Measurements from ENCODE around the gene MCM10. TPM values are rescaled to one million over a fixed set of nuclear protein-coding genes. Genes with fewer than 3 reads are reported as not detected.
A peak's percentile ranks its signal among the peaks of the same experiment; 100 is the strongest.

Gene MCM10
- total RNA-seq, 1 donor from 2014 or later = 13.2 TPM

- no peak for DNase-seq (ENCODE audit: extremely low read depth, low read depth, low spot score)
These were observed 2.5 kb downstream of the MCM10 start for GRCh38 chr10:13163859-13164258.

DNA sequence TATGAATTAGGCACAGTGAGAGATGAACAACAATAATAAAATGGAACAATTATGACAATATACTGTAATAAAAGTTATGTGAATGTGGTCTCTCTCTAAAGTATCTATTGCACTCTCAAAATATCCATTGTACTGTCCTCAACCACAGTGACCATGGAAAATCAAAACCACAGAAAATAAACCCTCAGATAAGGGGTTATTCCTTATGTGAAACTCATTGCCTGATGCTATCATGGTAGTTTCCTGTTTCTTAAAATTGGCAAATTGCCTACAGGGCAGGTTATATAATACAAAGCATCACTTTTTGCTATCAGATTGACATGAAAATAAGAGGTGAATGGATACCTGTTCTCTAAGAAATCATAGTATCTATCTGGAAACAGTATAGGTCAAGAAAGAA lies 3.8 kb downstream of the MCM10 start:
- DNase-seq (ENCODE audit: extremely low read depth, low read depth, low spot score) = no peak

- no peak for DNase-seq (ENCODE audit: extremely low read depth, low read depth, low spot score)
These were observed 6.2 kb downstream of the MCM10 start for GRCh38 chr10:13167568-13167967.

DNA sequence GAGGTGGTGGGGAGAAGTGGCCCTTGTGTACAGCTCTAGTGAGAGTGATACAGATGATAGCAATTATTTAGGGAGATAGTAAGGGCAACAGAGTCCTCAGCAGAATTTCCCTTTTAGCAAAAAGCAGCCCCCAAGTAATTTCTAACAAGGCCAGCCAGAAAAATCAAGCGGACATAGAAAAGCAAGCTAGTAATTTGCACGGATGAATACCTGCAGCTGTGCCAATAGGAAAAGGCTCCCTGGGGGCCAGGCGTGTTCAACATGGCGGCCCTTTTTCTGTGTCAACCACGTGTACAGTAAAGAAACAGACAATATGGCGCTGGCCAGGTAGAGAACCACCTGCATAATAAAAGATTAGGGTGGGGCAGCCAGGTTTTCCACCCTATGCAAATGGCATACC lies 7.4 kb downstream of the MCM10 start:
- no peak for DNase-seq (ENCODE audit: extremely low read depth, low read depth, low spot score)

GRCh38 chr10:13173616-13174015 lies 12.3 kb downstream of the MCM10 start:
- no peak for DNase-seq (ENCODE audit: extremely low read depth, low read depth, low spot score)

DNA sequence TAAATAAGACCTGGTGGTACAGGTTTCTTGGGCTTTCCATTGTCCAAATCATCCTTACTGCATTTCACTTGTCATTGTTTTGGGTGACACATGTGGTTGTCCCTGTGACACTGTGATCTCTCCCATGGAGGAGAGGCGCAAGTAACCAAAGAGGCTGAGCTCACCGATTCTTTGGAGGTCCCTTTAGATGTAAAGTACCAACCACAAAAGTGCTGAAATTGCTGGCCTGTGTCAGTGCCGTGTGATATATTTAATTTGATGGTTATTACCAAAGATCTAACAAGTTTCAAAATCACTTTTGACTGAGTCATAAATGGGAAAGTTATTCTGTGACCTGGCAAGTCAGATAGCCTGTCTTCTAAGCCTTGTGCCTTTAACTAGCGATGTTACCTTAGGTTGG lies 19.4 kb downstream of the MCM10 start:
- no peak for DNase-seq (ENCODE audit: extremely low read depth, low read depth, low spot score)

GRCh38 chr10:13182424-13182823 lies 21.1 kb downstream of the MCM10 start:
- no peak for DNase-seq (ENCODE audit: extremely low read depth, low read depth, low spot score)

DNA sequence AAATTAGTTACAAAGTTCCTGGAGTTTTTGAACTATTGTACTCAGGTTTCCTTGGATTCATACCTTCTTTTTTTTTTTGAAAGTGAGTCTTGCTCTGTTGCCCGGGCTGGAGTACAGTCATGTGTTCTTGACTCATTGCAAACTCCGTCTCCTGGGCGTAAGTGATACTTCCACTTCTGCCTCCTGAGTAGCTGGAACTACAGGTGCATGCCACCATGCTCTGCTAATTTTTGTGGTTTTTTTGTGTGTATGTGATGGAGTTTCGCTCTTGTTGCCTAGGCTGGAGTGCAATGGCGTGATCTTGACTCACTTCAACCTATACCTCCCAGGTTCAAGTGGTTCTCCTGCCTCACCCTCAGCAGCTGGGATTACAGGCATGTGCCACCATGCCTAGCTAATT lies 22.3 kb downstream of the MCM10 start:
- DNase-seq (ENCODE audit: extremely low read depth, low read depth, low spot score) = no peak

- DNase-seq (ENCODE audit: extremely low read depth, low read depth, low spot score) = no peak
These were observed 22.9 kb downstream of the MCM10 start for GRCh38 chr10:13184276-13184675.

- DNase-seq (ENCODE audit: extremely low read depth, low read depth, low spot score) = no peak
These were observed 23.6 kb downstream of the MCM10 start for GRCh38 chr10:13184730-13185514.

DNA sequence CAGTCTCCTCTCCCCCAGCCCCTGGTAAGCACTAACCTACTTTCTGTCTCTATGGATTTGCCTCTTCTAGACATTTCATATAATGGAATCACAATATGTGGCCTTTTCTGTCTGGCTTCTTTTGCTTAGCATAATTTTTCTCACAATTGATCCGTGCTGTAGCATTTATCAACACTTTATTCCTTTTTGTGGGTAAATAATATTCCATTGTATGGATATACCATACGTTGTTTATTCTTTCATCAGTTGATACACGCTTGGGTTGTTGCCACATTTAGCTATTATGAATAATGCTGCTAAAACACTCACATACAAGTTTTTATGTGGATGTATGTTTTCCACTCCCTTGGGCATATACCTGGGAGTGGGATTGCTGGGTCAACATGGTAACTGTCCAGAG lies 25.8 kb downstream of the MCM10 start:
- DNase-seq (ENCODE audit: extremely low read depth, low read depth, low spot score) = no peak

DNA sequence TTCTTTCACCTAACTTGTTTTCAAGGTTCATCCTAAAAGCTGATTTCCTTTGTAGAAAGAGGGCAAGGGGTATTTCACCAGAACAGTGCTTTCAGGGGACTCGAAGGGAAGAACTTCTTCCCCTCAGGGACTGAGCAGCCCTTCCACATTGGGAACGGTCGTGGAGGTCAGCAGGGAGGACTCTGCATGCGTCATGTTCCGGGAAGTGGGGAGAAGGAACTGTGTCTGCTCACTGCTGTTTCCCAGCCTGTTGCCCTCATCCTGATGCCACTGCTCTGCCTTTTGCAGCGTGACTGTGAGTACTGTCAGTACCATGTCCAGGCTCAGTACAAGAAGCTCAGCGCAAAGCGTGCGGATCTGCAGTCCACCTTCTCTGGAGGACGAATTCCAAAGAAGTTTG lies 27.2 kb downstream of the MCM10 start:
- DNase-seq (ENCODE audit: extremely low read depth, low read depth, low spot score) = no peak

DNA sequence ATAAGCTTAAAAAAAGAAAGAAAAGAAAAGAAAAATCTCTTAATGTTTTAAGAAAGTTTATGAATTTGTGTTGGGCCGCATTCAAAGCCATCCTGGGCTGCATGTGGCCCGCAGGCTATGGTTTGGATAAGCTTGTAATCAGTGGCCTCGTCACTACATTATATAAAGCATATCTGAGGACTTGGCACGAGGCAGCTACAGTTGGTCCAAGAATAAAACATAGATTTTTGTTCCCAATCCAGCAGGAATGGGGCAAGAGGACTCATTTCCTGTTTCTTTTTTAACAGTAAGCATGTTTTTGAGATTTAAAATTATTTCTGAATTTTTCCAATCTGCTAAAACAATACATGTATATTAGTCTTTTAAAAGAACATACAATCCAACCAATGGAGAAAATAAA lies 28.6 kb downstream of the MCM10 start:
- no peak for DNase-seq (ENCODE audit: extremely low read depth, low read depth, low spot score)

- no peak for DNase-seq (ENCODE audit: extremely low read depth, low read depth, low spot score)
These were observed 29.5 kb downstream of the MCM10 start for GRCh38 chr10:13190816-13191215.

DNA sequence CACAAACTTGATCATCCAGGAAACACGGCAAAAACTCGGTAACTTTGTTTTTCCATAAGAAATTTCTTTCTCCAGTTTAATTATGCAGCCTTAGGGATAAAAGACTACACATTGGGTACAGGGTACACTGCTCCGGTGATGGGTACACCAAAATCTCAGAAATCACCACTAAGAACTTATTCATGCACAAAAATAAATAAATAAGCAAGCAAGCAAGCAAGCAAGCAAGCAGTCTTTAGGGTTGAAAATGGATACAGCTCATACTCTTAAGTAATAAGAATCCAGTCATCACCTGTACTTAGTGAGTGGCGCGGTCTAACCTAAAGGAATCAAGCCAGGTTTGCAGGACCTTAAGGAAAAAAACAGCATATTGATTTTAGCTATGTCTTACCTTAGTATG lies 30.0 kb downstream of the MCM10 start:
- DNase-seq (ENCODE audit: extremely low read depth, low read depth, low spot score) = no peak

GRCh38 chr10:13193637-13194036 lies 32.3 kb downstream of the MCM10 start:
- DNase-seq (ENCODE audit: extremely low read depth, low read depth, low spot score) = no peak

DNA sequence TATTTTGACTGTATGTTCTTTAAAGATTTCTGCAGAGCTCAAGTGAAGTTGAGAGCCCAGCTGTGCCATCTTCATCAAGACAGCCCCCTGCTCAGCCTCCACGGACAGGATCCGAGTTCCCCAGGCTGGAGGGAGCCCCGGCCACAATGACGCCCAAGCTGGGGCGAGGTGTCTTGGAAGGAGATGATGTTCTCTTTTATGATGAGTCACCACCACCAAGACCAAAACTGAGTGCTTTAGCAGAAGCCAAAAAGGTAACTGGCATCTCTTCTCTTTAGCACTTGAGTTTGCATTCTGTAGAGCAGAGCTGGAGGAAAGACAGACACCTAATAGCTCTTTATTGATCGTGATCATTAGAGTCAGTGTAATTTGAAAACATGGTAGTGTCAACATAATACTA lies 33.7 kb downstream of the MCM10 start:
- DNase-seq (ENCODE audit: extremely low read depth, low read depth, low spot score) = no peak

- no peak for DNase-seq (ENCODE audit: extremely low read depth, low read depth, low spot score)
These were observed 39.8 kb downstream of the MCM10 start for GRCh38 chr10:13201132-13201531.

DNA sequence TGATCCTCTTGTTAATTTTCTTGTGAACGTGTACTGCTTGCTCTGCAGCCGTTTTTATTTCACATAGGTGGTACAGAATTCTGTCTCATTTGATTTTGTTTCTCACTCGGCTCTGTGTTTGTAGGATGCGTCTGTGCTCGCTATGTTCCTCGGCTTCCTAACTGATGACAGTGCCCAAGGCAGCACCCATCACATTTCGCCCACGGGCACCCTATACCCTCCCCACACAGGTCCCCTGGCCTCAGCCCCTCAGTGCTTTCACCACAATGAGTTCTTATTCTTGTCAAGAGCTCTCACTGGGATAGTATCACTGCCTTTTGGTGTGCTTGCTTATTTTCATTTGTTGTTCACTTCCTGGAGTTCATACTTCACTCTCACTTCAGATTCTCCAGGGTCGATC lies 44.7 kb downstream of the MCM10 start:
- no peak for DNase-seq (ENCODE audit: extremely low read depth, low read depth, low spot score)

- DNase-seq (ENCODE audit: extremely low read depth, low read depth, low spot score) = peak; percentile 36
These were observed 45.4 kb downstream of the MCM10 start for GRCh38 chr10:13206546-13207443.

DNA sequence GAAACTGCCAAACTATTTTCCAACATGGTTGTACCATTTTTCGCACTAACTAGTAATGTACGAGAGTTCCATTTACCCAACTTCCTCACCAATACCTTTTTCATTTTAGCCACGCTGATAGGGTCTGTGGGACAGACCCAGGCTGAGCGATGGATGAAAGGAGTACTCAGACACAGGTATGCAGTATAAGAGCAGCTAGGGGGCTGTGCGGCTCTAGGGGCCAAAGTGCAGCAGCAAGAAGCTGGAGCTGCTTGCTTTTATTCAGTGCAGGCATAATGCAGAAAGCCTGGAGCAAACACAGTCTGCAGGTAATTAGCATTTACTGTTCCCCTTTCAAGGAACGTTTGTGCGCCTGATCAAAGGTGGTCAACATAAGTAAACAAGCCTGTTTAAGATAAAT lies 51.8 kb downstream of the MCM10 start:
- DNase-seq (ENCODE audit: extremely low read depth, low read depth, low spot score) = no peak

GRCh38 chr10:13218878-13219277 lies 57.5 kb downstream of the MCM10 start:
- no peak for DNase-seq (ENCODE audit: extremely low read depth, low read depth, low spot score)

Measured in glomerular endothelial cell (primary cell).